Central memory CD8-positive, alpha-beta T cell (primary cell): ENCODE results near the gene TMEM94.
A peak's percentile ranks its signal among the peaks of the same experiment; 100 is the strongest.

ENCODE experiments used
- ATAC-seq: fragments of 150-1000 bp; cut with Tn5 transposase; replicated peaks from 2 replicates; pipeline ENCODE4 v1.10.0; 2022; ENCODE audit warnings: mild to moderate bottlenecking, moderate FRiP score, moderate number of reproducible peaks; ENCODE audit not compliant: poor library complexity, severe bottlenecking; ENCODE audit errors: extremely low read depth
- DNase-seq, 2 donors: peaks; one replicate each; pipeline ENCODE4 v3.0.0; 2021; ENCODE audit warnings: low spot score in 2 of 2
- H3K27ac Mint-ChIP-seq: one replicate; pipeline ENCODE4 v1.8.0; 2022; ENCODE audit warnings: low read depth, mild to moderate bottlenecking, moderate library complexity, mixed read lengths
- H3K27me3 Mint-ChIP-seq: one replicate; pipeline ENCODE4 v1.8.0; 2022; ENCODE audit warnings: mixed read lengths
- H3K36me3 Mint-ChIP-seq: one replicate; pipeline ENCODE4 v1.8.0; 2022; ENCODE audit warnings: mild to moderate bottlenecking, moderate library complexity, mixed read lengths; ENCODE audit not compliant: insufficient read depth
- H3K4me1 Mint-ChIP-seq: one replicate; pipeline ENCODE4 v1.8.0; 2022; ENCODE audit warnings: mixed read lengths
- H3K4me3 Mint-ChIP-seq: one replicate; pipeline ENCODE4 v1.8.0; 2022; ENCODE audit warnings: mild to moderate bottlenecking, moderate library complexity, mixed read lengths
- H3K9me3 Mint-ChIP-seq: one replicate; pipeline ENCODE4 v1.8.0; 2022; ENCODE audit warnings: mixed read lengths

TMEM94 gene

DNA sequence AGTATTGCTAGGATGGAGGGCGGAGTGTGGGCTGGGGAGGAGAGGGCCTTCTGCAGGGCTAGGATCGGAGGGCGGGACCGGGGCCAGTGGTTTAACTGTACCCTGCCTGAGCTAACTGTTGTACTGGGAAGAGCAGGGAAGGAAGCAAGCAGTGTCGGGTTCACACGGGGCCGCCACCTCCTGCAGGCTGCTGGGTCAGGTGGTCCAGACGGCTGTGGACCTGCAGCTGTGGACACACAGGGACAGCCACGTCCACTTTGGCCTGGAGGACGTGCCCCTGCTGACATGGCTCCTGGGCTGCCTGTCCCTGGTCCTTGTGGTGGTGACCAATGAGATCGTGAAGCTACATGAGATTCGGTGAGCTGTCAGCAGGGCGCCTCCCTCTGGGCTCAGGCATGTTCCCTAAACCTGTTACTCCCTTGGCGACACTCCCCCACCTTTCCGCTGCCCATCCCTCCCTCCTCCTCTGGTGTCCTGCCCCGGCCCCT lies 42.3 kb downstream of the TMEM94 start:
- H3K9me3 Mint-ChIP-seq: no peaks in the 10 kb centered on the region
- no peak overlapping the region for H3K4me3 Mint-ChIP-seq
- DNase-seq (no peak), ATAC-seq (no peak)
- no peak overlapping the region for H3K27ac Mint-ChIP-seq
- no peaks in the 10 kb centered on the region for H3K4me1 Mint-ChIP-seq
- peaks cover 11% of the 10 kb centered on the region for H3K36me3 Mint-ChIP-seq
- H3K27me3 Mint-ChIP-seq: no peaks in the 10 kb centered on the region

DNA sequence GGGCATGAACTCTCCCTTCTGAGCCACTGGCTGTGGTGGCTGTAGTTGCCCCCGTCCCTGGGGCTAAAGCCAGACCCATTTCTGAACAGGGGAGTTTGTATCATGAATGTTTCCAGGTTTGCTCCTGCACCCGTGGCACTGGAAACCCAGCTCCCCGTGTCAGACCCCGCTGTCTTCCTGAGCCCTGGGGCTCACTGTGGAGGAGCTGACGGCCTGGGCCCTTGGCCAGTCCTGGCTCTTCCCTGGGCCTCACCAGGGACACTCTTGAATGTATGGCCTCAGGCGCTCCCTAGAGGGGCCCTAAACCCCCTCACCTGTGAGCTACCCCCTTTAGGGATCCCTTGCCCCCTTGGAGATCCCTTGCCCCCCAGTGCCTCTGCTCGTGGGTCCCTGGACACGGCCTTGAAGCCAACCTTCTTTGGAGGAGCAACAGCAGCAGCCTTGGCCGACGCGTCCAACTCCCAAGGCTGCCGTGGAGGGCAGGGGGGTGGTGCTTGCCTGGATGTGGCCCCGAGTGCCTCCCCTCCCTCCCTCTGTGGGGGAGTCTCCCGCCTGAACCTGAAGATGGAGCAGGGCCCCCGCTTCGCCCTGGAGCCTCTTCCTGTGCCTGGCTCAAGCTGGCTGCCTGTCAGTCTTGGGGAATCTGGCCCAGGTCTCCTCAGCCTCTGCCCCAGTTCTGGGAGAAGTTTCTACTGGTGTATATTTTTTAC lies 43.0 kb downstream of the TMEM94 start:
- H3K27ac Mint-ChIP-seq: no peak overlapping the region
- no peaks in the 10 kb centered on the region for H3K9me3 Mint-ChIP-seq
- H3K36me3 Mint-ChIP-seq: peaks cover 9% of the 10 kb centered on the region
- ATAC-seq (no peak), DNase-seq (no peak)
- no peaks in the 10 kb centered on the region for H3K27me3 Mint-ChIP-seq
- H3K4me1 Mint-ChIP-seq: peaks cover 6% of the 10 kb centered on the region
- no peak overlapping the region for H3K4me3 Mint-ChIP-seq

DNA sequence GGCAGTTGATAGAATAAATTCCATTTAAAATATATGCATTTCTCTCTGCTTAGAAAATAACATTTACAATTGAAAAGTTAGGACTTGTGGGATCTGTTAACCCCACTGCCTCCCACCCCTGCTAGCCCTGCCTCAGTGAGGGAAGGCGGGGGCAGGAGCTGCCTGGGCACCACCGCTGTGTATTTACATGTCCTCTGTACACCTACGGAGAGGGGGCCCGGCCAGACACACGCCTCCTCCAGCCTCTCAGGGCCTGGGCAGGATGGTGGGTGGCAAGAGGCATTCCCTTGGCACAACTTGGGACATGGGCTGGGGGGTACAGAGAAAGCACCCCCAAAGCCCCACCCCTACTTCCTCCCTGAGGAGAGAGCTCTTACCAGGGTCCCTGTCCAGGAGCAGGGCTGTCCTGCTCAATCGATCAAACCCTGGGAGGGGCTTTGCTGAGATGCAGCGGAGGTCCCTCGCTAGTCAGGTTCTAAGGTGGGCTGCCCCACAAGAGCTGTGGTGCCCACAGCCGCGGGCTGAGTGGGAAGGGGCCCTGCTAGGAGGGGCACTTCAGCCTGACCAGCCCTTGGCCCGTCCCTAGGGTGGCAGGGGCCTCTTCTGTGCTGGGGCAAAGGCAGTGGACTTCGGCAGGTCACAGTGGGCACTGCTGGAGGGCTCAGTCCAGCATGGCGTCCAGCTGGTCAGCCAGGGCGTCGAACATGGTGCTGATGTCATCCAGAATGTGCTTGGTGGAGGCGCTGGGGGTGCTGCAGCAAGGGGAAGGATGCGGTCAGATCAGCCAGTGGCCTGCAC lies 44.2 kb downstream of the TMEM94 start:
- H3K4me3 Mint-ChIP-seq: no peak overlapping the region
- no peaks in the 10 kb centered on the region for H3K9me3 Mint-ChIP-seq
- no peak overlapping the region for H3K27ac Mint-ChIP-seq
- peaks cover 8% of the 10 kb centered on the region for H3K36me3 Mint-ChIP-seq
- ATAC-seq (no peak), DNase-seq (no peak)
- no peaks in the 10 kb centered on the region for H3K27me3 Mint-ChIP-seq
- peaks cover 8% of the 10 kb centered on the region for H3K4me1 Mint-ChIP-seq

DNA sequence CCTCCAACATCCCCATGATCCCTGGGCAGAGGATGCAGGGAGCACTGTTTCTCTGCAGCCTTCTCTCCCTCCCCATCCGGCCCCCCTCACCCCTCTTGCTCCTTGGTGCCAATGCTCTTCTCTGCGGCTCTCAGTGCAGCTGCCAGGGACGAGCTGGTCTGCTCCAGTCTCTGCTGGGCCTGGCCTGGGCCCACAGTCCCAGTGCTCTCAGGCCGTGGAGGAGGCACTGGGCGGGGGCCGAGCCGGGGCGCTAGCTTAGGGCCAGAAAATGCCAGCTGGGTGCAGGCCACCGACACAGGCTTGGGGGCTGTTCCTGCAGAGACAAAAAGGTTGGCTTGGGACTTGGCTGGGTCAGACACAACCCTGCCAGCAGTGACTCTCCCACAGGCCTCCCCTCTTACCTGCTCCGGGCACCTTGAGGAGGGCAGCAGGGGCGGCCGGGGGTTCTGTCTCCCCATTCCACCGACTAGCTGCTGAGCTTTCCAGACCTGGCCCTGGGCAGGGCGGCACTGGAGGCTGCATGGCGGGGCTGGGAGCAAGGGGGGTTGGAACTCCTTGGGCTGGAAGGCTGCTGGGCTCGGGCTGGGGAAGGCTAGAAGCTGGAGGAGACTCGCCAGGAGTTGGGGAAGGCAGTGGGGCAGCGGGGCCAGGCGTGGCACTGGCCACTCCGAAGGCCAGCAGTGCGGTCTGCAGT lies 45.1 kb downstream of the TMEM94 start:
- Mint-ChIP-seq H3K4me1 (peaks cover 8% of the 10 kb centered on the region), H3K27me3 (no peaks in the 10 kb centered on the region), H3K4me3 (no peak overlapping the region), H3K9me3 (no peaks in the 10 kb centered on the region), H3K27ac (no peak overlapping the region), H3K36me3 (peaks cover 7% of the 10 kb centered on the region)
- DNase-seq: no peak
- ATAC-seq: no peak

DNA sequence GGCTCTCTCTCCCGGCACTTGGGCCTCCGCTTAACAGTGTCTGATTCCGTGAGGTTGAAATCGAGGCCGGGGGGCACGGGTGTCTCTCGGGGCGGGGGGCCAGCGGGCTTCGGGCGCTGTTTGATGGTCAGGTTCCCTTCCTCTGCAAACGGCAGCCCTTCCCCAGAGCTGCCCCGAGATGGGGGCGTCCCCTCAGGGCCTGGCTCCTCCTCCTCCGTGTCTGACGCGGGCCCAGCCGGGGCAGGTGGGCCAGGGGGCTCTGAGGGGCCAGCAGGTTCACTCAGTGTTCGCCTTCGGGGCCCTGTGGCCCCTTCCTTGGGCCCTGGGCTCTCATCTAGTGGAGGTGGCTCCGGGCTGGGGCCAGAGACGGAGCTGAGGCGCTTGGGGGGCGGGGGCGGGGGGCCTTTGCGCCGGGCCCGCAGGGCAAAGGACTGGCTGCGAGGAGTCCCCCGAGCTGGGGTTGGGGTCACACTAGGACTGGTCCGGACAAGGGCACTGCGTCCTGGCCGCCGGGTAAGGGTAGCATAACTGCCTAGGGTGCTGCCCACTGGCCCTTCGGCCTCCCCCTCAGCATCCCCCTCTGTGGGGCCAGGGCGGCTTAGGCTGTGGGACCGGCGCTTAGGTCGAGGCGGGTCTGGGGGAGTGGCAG lies 45.8 kb downstream of the TMEM94 start:
- no peaks in the 10 kb centered on the region for H3K27me3 Mint-ChIP-seq
- peaks cover 3% of the 10 kb centered on the region for H3K36me3 Mint-ChIP-seq
- H3K4me1 Mint-ChIP-seq: peaks cover 8% of the 10 kb centered on the region
- no peak for ATAC-seq
- DNase-seq: no peak
- H3K4me3 Mint-ChIP-seq: no peak overlapping the region
- no peak overlapping the region for H3K27ac Mint-ChIP-seq
- no peaks in the 10 kb centered on the region for H3K9me3 Mint-ChIP-seq

DNA sequence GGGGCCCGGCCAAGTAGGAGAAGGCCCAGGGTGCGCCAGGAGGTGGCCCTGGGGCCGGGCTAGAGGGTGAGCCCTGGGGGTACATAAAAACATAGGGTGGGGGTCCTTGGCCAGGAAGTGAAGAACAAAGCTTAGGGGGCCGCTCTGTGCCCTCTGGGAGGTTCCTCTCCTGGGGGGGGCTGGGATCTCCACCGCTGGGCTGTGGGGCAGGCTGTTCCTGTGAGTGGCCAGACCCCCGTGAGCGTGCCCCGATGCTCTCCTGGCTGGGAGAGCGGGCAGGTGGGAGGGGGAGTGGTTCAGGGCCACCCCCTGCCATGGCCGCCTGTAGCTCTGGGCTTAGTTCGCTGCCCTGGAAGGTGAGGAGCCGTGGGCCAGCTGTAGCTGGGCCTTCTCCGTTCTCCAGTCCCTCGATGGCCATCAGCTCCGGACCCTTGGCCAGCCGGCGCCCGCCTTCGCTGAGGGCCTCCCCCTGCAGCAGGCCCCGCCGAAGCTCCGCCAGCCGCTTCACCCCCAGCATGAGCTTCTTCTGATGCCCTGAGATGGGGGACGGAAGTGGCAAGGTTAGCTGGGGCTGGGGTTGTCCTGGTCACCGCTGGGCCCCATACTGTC lies 46.4 kb downstream of the TMEM94 start:
- no peak for DNase-seq
- no peak for ATAC-seq
- no peaks in the 10 kb centered on the region for H3K27me3 Mint-ChIP-seq
- H3K9me3 Mint-ChIP-seq: no peaks in the 10 kb centered on the region
- H3K27ac Mint-ChIP-seq: no peak overlapping the region
- peaks cover 1% of the 10 kb centered on the region for H3K36me3 Mint-ChIP-seq
- peaks cover 8% of the 10 kb centered on the region for H3K4me1 Mint-ChIP-seq
- no peak overlapping the region for H3K4me3 Mint-ChIP-seq

DNA sequence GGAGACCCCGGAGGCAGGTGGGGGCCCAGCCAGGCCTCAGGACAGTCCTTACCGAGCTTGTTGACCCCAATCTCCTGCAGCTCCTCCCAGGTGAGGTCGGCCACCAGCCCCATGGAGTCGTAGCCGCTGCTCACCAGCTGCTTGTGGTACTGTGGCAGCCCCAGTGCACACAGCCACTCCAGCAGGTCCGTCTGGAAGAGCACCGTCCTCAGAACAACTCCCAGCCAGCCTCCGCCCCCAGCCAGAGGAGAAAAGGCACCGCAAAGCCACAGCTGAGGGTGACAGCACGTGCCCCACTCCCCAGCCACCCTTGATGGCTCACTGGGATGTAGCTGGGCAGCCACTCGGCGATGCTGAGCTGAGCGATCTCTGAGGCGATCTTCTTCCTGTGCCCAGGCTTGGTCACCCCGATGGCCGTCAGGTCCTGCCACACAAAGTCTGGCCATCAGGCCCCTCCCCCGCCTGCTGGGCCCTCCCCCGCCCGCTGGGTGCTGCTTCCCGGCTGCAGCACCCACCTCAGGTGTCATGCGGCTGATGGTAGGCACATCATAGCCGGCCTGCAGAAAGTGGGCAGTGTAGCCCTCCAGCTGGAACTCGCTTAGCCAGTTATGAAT lies 47.0 kb downstream of the TMEM94 start:
- DNase-seq (no peak), ATAC-seq (no peak)
- Mint-ChIP-seq H3K9me3 (no peaks in the 10 kb centered on the region), H3K4me1 (peaks cover 8% of the 10 kb centered on the region), H3K36me3 (peaks cover 1% of the 10 kb centered on the region), H3K27me3 (no peaks in the 10 kb centered on the region), H3K27ac (no peak overlapping the region), H3K4me3 (no peak overlapping the region)

DNA sequence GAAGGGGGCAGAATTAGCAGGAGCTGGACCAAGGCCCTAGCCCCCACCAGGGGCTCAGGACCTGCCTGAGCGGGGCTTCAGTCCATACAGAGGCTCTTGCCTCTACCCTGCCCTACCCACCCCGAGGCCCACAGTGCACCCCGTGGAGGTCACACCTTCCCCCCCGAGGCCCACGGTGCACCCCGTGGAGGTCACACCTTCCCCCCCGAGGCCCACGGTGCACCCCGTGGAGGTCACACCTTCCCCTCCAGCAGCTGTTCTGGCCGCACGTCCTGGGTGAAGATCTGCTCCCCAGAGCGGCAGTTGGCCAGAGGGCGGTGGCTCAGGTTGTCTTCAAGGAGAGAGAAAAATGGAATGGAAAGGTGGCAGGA lies 47.5 kb downstream of the TMEM94 start:
- ATAC-seq (peak; percentile 96), DNase-seq (no peak)
- H3K36me3 Mint-ChIP-seq: peaks cover 1% of the 10 kb centered on the region
- H3K4me3 Mint-ChIP-seq: peak overlapping the region; percentile 18
- no peaks in the 10 kb centered on the region for H3K27me3 Mint-ChIP-seq
- no peak overlapping the region for H3K27ac Mint-ChIP-seq
- no peaks in the 10 kb centered on the region for H3K9me3 Mint-ChIP-seq
- H3K4me1 Mint-ChIP-seq: peaks cover 8% of the 10 kb centered on the region

DNA sequence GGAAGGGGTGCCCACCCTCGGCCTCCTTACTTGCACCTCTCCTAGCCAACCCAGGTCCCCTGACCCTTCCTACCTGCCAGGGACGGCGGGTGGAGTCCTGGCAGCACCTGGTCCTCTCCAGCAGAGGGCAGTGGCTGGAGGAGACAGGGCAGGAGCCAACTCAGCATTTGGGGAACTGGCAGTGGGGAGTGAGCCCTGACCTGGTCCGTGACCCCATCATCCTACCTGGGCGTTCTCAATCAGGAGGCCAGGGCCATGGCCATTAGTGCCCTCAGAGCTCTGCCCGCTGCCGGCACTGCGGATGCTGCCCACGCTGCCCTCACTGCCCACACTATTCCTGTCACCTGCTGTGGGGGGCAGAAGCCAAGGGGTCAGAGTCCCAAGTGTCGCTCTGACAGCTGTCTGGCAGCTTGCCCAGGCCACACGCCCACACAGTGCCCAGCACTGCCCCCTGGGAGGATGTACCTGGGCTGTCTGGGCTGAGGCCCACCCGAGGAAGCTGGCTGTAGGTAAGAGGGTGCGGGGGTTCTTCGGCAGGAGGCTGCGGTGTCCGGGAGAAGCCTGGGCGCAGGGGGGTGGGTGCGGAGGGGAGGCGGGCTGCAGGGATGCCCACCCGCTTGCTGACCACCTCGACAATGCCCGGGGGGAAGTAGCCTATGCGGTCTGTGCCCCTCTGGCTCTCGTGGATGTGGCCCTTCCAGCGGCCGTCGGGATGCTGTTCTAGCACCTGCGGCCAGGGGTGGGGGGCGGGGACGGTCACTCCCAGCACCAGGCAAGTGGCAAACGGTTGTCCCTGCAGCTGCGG lies 48.1 kb downstream of the TMEM94 start:
- peak; percentile 45 for ATAC-seq
- peak overlapping the region; percentile 18 for H3K4me3 Mint-ChIP-seq
- H3K36me3 Mint-ChIP-seq: peaks cover 1% of the 10 kb centered on the region
- peaks cover 8% of the 10 kb centered on the region for H3K4me1 Mint-ChIP-seq
- H3K27me3 Mint-ChIP-seq: no peaks in the 10 kb centered on the region
- DNase-seq: peak; percentile 30 to 36
- no peak overlapping the region for H3K27ac Mint-ChIP-seq
- H3K9me3 Mint-ChIP-seq: no peaks in the 10 kb centered on the region

DNA sequence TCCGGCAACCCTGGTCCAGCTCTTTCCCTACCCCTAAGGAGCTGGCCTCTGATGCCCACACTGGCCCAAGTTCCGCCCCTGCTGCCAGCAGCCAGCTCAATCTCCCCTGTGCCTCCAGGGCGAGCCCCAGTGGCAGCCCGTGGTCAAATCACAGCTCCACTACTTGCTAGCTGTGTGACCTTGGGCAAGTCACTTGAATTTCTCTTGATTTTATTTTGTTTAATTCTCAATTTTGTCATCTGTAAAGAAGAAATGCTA lies 48.6 kb downstream of the TMEM94 start:
- DNase-seq (no peak), ATAC-seq (no peak)
- no peak overlapping the region for H3K4me3 Mint-ChIP-seq
- peaks cover 8% of the 10 kb centered on the region for H3K4me1 Mint-ChIP-seq
- peaks cover 1% of the 10 kb centered on the region for H3K36me3 Mint-ChIP-seq
- no peaks in the 10 kb centered on the region for H3K27me3 Mint-ChIP-seq
- no peak overlapping the region for H3K27ac Mint-ChIP-seq
- no peaks in the 10 kb centered on the region for H3K9me3 Mint-ChIP-seq

DNA sequence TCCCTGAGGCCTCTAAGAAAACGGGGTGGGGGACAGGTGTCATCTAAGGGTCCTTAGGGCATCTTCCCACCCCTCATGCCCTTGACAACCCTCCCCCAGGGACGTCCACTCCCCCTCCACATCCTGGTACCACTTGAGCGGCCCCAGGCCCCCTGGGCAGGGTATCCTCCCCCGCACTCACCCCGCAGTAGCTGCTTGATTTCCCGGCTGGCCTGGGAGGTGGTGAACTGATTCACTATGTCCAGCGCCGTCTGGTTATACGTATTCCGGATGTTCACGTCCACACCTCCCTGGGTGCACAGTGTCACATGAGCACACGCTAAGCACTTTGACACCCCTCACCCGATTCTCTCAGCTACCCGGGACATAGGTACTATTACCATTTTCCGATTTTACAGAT lies 49.2 kb downstream of the TMEM94 start:
- H3K4me3 Mint-ChIP-seq: no peak overlapping the region
- H3K27ac Mint-ChIP-seq: no peak overlapping the region
- H3K4me1 Mint-ChIP-seq: peaks cover 8% of the 10 kb centered on the region
- H3K27me3 Mint-ChIP-seq: no peaks in the 10 kb centered on the region
- peaks cover 1% of the 10 kb centered on the region for H3K36me3 Mint-ChIP-seq
- DNase-seq: no peak
- H3K9me3 Mint-ChIP-seq: no peaks in the 10 kb centered on the region
- no peak for ATAC-seq
